GM19455 (cell line): ENCODE data around the gene HCN4.

Source experiments
- ATAC-seq: cut with Tn5 transposase; IDR thresholded peaks from one replicate; pipeline ENCODE4 v1.9.1; 2021; ENCODE audit not compliant: unreplicated experiment

HCN4 gene

DNA sequence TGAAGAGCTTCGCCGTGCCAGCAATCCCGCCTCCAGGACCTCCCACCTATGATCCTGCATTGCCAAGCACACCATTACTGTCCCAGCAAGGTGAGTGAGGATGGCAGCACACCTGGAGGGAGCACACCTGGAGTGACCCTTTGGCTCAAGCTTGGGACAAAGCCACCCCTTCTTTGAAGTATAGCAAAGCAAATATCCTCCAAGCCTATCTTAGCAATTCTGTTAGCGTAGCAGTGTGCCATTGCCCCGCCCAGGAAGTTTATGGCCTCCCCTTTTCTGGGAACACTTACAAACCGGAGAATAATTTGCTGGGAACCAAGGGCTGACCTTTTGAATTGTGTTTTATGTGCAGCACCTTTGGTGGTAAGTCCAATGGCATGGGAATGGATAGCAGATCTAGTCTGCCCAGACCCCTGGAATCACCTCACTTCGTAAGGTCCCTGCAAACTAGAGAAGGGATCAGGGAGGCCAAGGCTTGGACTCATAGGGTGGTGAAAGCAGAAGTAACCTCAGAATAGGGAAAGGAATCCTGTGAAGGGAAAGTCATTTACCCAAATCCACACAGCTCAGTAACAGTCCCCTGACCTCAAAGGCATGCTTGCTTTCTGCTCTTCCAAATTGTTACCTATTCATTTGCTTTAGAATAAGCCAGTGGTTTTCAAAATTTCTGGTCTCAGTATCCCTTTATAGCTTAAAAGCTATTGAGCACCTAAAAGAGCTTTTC, 70.1 kb downstream of the HCN4 start:
- no peak for ATAC-seq

DNA sequence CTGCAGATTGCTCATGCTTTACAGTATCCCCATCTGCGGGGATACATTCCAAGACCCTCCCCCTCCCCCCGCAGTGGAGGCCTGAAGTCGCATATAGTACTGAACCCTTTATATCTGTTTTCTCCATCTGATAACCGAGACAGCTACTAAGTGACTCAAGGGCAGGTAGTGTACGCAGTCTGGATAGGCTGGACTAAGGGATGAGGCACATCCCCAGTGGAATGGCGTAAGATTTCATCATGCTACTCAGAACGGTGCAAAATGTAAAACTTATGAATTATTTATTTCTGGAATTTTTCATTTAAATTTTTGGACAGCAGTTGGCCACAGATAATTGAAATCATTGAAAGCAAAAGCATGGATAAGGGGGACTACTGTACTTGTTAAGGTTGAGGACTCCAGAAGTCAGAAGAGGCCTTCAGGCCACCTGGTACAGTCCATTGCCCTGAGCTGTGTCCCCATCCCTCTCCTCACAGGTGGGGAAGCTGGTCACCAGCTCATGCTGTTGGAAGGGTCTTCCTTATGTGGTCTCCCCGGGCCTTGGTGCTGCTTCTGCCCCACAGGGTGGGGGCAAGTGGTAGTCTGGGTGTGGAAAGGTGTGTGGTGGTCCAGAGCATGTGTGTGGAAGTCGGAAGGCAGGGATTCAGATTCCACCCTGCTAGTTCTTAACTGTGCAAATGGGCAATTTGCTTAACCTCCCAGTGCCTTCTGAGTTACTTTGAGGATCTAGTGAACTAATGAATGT, 72.0 kb downstream of the HCN4 start:
- no peak for ATAC-seq

DNA sequence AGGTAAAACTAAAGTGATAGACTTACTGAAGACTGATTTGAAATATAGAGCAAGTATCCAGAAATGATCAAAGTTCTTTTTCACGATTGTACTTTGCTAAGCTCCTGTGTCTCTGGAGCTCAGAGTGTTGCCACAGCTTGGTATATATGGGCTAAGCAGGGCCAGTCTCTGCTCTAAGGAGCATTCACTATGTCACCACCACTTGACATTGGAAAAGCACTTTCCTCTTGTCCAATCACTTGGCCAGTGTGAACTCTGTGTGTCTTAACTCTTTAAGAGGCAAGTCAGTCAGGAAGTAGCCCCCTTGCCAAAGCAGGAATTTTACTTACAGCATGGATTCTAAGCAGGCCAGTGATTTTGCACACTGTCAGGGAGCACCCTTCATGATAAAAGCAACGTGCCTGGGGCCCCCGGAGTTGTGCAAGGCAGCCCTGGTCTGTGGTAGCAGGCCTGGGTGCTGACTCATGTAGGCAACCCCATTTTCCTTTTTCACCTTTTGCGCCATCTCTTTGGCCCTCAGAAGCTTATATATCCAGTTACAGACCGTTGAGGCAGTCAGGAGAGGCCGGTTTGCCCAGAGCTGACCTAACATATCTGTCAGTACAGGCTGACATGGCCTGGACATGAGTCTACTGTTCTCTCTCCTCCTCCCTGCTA, 73.0 kb downstream of the HCN4 start:
- ATAC-seq: no peak

DNA sequence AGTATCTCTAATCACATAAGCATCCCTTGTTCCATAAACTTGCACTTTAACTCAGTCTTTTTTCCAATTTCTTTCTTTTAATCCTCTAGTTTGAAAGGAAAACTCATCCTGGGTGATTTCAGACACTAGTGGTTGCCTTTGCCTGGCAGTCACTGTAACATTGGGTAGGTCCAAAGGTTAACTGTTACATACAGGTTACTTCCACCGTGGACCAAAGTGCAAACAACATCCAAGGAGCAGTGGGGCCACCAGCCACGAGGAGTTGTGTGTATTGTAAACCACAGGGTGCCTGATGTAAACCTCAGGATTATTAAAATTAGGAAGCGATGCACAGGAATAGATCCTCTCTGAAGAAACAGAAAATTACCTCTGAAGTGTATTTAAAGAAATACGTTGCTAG, 75.0 kb downstream of the HCN4 start:
- ATAC-seq: no peak

DNA sequence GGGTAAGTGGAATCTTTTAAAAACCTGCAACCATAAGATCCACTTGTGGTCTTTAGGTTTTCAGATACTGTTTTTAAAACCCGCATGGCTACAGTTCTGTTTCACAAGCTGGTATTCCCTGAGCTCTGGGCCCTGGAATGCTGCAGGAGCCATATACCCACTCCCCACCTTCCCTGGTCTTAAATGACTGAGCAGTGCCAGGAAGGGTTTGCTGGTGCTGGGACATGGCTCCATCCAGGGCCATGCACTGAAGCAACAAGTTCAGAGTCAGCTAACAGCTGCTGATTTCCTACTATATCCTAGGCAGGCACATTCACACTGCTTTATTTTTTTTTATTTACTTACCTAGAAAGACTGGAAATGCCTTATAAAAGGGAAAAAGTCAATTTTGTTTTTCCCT, 77.3 kb downstream of the HCN4 start:
- ATAC-seq: no peak

DNA sequence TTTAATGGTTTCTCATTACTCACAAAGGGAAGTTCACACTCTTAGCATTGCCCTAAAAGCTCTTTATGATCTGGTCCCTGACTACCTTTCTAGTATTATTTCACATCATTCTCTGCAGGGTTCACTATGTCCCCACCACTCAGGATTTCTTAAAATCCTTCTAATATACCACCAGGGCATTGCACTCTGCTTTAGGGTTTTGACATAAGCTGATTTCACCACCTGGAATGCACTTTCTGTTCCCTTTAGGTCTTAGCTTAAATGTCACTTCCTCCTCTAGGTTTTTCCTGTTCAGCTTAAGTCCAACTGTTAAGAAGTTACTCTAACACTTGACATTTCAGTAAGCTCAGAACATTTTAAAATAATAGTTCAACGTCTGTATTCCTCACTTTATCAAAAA, 81.7 kb downstream of the HCN4 start:
- no peak for ATAC-seq

DNA sequence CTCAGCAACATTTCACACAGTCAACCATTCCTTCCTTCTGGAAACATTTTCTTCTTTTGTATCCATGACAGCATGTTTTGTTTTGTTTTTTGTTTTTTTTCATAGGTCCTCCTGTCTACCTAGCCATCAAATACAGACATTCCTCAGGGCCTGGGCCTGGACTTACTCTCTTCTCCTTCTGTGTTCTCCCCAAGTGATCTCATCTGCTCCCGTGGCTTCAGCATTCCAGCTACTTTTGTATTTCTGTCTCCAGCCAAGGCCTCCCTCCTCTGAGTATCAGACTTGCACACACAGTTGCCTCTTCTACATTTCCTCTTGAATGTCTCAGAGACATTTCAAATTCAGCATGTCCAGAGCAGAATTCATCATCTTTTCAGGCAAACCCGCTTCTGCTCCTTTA, 82.4 kb downstream of the HCN4 start:
- no peak for ATAC-seq

DNA sequence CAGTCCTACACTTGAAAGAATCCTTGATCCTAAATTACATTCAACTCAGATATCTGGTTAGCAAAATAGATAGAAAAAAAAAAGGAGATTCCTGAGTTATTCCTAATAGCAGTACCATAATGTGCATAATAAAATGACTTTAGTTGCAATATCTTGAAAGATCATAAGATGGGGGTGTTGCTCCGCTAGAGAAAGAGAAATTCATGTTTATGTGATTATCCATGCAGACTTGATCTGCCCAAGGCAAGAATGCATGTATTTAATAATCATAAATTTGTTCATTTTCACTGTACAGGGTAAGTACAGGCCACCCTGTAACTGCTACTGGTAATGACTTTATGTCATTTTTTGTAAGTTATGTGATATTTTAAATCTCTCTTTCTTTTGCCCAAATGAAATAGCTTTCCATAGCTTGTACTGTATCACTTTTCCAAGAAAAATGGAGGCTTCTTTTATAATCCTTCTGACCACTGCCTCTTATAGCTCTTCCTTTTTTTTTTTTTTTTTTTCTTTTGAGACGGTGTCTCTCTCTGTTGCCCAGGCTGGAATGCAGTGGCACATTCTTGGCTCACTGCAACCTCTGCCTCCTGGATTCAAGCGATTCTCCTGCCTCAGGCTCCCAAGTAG, 84.6 kb downstream of the HCN4 start:
- ATAC-seq: no peak

DNA sequence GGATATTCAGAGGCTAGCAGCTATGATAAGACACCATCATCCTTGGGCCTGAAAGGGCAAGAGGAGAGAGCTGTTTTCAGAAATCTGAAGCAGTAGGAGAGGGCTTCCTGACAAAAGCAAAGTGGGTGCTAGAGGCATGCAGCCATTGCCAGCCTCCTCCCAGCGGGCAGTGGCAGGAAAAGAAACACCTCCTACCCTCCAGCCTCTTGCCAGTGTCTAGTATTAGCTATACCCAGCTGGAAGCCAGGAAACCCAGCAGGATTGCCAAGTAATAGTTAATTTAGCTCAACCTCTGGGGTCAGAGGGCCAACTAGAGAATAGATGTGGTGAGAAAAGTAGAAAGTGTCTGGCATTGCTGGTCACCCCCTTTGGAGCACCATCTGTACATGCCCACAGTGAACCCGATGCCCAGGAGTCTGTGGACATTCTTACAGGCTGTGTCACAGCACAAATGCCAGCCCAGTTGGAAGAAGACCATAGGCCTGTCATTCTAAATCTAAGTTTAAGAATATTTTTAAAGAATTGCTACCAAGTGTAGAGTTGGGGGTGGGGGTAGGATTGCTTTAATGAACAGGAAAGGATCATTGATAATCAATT, 85.3 kb downstream of the HCN4 start:
- ATAC-seq: no peak

DNA sequence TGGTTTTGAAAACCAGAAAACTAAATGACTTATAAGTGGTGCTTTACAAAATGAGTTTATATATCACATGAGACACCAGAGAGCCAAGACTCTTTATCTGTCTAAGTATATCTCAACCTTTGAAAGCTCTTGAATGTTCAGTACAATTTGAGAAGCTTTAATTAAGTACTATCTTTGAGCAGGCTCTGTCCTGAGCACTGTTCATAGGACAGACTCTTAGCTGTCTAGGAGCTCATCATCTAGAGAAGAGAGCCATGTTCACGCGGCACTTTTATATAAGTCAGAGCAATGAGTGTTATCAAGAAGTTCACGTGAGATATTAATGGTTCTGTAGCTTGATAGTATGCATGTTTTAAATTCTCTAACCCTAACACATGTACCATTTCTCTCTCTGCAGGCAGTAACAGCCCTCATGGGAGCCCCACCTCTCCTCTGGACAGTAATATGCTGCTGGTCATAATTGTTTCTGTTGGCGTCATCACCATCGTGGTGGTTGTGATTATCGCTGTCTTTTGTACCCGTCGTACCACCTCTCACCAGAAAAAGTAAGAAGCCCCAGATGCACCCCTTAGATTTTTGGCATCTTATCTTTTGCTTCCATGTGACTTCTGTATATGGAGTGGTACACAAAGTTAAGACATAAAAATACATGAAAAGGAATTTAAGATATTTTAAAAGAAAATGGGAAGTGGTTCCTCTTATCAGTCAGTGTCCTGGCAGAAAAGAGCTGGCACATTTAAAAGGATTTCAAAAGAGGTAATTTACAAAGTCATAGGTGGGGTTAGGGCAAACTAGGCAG, 86.0 kb downstream of the HCN4 start:
- no peak for ATAC-seq

DNA sequence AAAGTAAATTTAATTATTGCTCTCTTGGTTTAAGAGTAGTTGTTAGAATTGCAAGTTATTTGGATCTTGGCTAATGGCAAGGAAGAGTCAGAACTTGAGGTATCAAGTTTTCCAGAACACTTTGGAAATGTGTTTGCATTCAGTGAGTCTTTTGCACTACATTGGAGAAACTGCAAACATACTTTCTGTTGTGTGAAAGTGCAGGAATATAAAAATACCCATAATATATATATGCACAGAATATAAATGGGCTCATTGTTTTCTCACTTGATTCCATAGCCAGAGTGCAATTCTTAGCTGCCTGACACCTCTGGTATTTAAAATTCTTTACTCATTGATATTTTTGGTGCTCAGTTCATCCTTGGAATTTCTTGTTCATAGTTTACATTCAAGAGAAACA, 92.9 kb downstream of the HCN4 start:
- no peak for ATAC-seq

DNA sequence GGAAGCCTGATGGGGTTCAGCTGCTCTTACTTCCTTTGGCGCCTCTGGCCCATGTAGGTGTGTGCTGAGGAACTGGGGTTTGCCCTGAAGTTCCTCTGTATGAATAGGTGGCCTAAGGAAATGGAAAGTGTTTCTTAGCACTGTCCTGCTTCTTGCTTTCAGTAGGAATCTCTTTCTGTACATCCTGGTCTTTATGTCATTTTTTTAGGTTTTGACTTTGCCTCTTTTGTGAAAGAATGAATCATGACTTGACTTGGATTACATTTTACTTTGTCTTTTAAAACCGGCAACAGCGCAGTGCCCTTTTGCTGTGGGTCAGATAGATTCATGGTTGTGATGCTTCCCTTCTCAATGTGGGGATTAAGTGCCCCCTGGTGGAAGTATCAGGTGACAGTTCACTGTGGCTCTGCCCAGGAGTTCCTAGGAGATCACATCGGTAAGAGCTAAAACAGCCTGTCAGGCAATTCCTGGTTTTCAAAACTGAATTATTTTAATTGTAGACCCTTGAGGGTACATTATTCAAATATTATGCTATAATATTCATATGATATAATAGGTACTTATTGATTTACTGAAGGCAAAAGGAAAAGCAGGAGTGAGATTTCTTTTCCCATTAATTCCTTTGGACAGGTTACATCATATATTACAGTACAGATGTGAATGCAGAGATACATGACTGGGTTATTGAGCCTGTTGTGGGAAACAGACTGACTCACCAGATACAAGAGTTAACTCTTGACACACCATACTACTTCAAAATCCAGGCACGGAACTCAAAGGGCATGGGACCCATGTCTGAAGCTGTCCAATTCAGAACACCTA, 95.4 kb downstream of the HCN4 start:
- no peak for ATAC-seq

DNA sequence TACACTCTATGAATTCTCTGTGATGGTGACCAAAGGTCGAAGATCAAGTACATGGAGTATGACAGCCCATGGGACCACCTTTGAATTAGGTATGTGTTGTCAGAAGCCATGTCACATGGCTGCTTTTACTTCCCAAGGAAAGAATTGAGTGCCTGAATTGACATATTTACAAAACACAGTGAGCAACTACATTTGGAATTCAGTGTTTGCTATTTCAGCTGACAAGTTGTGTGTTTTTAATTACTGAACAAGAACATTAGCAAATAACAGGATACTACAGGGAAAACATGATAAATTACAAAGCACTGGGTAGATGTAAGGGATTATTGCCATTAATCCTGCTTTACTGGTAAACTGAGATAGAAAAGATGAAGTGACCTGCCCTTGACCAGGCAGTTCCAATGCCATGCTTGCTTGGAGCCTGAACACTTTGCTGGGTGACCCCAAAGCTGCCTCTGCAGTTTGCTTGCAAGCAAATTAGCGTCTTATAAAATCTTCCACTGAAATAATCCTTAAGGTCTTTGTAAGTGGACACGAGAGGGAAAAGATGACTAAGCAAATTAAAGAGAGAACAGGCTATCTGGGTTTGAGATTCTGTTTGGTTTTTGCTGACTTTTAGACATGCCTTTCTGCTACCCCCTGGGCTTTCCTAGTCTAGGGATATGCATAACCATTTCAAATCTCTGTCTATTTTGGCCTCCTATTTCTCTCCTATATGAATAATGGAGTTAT, 98.2 kb downstream of the HCN4 start:
- ATAC-seq: no peak
